CD4-positive, alpha-beta T cell treated with Interleukin-17A for 1 hour (primary cell): ENCODE measurements around the gene ATP6V0B.

Source experiments
- DNase-seq: peaks from one replicate; pipeline ENCODE4 v3.0.0-alpha.2; 2020

The ATP6V0B gene

GRCh38 chr1:43985984-43986595, 11.3 kb downstream of the ATP6V0B start:
- DNase-seq = no peak

DNA sequence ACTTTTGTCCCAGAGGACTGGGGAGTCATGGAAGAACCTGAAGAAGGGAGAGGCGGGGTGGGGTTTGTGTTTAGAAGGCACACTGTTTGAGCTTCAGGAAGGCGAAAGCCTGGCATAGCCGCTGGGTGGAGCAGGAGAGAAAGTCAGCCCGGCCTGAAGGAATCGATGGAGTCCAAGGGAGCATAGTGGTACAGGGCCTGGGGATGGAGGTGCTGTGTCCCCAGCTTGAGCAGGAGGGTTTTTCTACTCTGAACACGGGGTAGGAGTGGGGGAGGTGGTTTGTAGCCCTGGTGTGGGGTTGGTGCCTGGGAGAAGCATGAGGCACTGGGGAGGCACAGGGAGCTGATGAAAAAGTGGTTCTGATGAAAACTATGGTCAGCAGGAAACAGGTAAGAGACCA, 12.0 kb downstream of the ATP6V0B start:
- DNase-seq = no peak

GRCh38 chr1:43987159-43987902, 12.6 kb downstream of the ATP6V0B start:
- DNase-seq = no peak

GRCh38 chr1:43990271-43991199, 15.8 kb downstream of the ATP6V0B start:
- no peak for DNase-seq

DNA sequence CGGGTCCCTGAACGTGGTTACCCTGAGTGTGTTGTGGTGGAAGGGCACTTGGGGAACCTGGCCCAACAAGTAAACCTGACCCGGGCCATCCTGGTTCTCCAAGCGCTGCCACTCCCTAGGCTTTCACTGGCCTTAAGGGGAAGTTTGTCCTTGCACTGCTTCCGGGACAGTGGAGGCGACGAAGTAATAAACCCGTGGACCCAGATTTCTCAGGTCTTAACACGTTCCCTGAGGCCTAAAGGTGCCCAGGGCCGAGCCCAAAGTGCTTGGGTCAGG, 16.4 kb downstream of the ATP6V0B start:
- DNase-seq = no peak

- DNase-seq = peak; percentile 82
These were observed 16.9 kb downstream of the ATP6V0B start, which contains the start of gene CCDC24 for GRCh38 chr1:43991476-43992231. TSS of gene CCDC24 (plus strand) at chr1:43991599. CDS start at chr1:43991879, 280 bp downstream.

DNA sequence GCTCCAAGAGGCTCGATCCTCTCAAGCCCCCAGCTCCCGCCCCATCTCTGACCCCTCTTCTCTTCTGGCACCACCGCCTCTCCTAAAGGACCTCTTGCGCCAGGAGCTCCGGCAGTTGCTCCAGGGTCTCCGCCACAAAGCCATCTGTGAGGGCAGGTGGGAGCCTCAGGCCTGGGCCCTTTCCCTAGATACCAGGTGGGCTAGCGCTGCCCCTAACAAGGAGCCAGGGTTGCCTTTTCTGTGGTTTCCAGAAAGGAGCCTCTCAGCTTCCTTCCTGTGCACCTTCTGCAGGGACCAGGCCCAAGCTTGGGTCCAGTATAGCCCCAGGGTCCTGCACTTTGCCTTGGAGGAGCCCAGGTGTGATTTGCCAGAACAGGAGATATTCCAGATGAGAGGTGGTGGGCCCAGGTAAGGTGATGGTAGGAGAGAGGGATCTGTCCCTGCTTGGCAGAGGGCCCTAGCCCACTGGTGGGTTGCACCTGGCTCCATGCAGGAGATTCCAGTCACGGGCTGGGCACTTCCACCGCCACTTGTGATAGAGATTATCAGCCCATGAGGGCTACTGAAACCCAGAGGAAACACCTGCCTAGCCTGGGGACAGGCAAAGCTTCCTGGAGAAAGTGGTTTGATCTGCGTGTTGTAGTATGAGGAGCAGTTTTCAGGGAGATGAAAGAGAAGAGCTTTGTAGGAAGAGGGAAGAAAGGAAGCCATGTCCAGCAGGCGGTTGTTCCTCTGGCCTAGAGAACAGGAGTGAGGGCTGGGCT, 17.7 kb downstream of the ATP6V0B start:
- DNase-seq = no peak

DNA sequence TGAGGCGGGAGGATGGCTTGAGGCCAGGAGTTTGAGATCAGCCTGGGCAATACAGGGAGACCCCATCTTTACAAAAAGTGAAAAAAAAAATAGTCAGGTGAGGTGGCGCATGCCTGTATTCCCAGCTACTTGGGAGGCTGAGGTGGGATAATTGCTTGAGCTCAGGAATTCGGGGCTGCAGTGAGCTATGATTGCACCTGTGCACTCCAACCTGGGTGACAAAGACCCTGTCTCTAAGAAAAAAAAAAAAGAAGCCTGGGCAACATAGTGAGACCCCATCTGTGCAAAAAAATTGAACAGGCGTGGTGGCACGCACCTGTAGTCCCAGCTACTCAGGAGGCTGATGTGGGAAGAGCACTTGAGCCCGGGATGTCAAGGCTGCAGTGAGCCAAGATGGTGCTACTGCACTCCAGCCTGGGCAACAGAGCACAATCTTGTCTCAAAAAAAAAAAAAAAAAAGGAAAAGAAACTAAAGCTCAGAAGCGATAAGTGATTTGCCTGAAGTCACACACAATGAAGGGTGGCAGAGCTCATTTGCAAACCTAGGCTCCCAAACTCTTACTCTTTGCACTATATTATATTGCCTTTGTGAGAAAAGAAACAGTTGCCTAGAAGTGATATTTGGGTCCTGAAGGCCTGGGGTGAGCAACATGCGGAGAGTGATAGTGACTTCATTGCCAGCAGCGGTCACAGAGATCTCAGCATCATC, 18.6 kb downstream of the ATP6V0B start:
- DNase-seq = no peak

GRCh38 chr1:43994071-43994470, 19.3 kb downstream of the ATP6V0B start:
- DNase-seq = no peak

DNA sequence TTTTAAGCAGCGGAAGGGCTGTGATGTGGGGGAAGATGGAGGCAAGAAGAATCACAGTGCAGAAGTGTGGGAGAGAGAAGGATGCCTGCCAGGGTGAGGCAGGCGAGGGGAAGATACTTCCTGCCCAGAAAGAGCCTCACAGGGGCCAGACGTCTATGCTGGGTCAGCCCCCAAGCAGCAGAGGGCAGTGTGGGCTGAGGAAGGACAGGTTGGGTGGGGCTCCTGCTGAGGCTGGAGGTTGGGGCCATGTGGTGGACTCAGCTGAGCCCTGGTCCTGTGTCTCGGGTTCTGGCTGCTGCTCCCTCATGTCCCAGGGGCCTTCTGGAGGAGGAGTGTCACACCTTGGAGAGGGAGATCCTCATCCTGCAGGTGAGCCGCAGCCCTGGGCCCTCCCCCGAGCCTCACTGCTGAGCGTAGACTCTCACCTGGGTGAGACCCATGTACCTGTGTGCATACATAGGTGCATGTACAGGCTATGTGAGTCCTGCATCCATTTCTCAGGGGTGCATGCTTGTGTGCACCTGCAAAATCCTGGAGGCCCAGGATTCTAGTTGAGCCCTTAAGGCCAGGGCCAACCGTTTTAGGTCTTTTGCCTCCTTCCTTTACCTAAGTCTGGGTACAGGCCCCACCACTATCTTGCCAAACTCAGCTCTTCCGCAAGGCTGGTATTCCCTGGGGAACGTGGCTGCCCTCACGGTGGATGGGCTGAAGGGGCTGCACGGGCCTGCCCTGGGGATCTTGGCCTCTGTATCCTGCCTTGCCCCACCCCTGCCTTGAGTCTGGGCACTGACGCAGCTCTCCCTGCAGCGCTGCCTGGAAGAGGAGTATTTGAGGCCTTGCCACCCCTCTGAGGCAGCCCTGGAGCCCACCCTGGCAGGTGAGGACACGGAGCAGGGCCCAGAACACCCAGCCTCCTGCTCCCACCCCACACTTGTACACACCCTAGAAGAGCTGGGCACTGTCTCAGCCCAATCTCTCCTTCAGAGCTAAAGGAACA, 20.3 kb downstream of the ATP6V0B start:
- DNase-seq = no peak

DNA sequence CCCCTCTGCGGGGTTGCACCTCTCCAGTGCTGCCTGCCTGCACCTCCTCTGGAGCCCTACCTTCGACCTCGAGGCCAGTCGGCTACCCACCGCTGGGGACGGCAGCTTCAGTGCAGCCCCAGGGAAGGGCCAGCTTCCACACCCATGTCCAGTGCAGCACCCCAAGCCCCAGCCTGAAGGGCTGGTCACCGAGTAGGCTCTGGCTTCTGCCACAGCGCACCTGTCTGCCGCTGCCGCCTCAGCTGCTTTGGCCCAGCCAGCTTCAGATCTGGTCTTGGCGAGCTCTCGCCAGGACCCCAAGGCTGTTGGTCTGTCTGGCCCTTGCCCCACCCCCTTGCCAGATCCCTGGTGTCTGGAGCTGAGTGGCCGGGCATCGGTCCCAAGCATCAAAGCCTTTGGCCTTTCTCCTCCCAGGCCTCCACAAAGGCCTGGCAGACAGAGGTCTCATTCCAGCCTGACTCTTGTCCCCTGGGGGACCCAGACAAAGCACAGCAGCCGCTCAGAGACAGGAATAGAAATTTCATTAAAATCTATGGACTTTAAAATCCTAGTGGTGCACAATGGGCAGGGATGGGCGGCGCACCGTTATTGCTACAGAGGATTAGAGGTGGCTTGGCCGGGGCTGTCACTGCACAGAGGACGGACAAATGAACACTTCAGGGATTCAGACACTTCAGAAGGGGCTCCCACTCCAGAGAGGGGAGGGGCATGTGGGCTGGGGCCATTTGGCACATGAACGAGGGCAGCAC, 21.4 kb downstream of the ATP6V0B start:
- no peak for DNase-seq

DNA sequence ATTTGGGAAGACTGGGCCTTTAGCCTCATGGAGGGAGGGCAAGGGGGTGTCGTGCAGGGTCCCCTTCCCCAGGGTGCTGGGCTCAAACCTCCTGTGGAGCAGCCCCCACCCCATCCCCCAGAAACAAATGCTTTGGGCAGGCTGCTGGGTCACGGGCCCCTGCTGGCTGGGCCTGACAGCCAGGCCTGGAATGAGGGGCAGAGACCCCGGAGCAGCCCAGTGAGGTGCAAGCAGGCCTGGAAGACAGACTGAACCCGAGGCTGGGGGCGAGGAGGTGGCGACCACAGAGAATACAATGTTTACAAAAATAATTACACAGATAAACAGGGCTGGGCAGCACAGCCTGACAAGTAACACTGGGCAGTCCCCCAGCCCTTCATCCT, 22.0 kb downstream of the ATP6V0B start:
- DNase-seq = no peak

DNA sequence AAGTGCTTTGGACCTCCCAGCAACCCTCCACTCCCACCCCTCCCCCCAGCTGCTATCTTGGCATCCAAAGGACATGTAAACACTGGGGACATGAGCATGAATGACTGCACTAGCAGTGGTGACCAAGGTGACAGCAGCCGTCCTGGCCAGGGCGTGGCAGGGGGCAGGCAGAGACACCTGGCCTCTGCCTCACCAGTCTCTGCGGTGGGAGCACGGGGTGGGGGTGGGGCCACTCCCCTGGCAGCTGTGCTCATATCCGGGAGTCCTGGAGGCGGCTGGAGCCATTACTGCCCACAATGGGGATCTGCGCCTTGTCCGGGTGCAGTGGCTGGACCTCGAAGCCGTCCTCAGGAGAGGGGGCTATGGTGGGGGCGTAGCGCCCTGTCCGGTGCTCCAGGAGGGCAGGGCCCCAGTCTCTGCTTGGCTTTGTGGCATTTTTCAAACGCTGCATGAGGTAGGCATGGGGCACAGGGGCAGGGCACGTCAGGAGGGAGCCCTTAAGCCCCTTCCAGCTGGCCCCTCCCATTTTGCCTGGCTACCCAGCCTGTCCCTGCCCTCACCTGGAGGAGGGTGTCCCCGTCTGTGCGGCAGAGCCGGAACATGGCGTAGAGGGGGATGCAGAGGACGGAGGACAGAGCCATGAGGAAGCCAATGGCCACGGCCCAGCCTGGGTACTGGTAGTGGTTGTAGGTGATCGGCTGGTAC, 22.7 kb downstream of the ATP6V0B start:
- DNase-seq = no peak

GRCh38 chr1:43998000-43998378, 23.2 kb downstream of the ATP6V0B start:
- DNase-seq = no peak

- no peak for DNase-seq
These were observed 24.7 kb downstream of the ATP6V0B start for GRCh38 chr1:43999455-43999854.

DNA sequence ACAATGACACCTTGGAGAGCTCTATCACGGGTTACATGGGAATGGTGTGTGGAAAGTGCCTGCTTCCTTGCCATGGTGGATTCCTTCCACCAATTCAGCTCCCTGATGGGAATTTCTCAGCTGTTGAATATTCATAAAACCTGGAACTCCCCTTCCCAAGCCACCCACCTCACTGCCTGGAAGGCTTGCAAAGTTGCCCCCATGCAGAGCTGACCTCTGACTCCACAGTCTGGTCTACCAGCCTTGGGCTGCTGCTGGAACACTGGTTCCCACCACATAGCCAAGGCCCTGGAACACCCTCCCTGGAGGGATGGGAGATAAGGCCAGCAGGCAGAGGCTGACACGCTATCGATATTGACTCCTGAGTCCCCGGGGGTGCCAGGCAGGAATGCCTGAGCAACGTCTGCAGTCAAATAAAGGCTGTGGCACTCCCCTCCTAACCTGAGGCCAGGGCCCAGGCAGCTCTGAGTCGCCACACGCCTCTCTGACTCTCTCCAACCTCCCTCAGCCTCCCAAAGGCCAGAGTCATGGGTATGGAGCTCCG, 25.4 kb downstream of the ATP6V0B start:
- DNase-seq = no peak

- no peak for DNase-seq
These were observed 27.4 kb downstream of the ATP6V0B start for GRCh38 chr1:44002165-44002564.

DNA sequence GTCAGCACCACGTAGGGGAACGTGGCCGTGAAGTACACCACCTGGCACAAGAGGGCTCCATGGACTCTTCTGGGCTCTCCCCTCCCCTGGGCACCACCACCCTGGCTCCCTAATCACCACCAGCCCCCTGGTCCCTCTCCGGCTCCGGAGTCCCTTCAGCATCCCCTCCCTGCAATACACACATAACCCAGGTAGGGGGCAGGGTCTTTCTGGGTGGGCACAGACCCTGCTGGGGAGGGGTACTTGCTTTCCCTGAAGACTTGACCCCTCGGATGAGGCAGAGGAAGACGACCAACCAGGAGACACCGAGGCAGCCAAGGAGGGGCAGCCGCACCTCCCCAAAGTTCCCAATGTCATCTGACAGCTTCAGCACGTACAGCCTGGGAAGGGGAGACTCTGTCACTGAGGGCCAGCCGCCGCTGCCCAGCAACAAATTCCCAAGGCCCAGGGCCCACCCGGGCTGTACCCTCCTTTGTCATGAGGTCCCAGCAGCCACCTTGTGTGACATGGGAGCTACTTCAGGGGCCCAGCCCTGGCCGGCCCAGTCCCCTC, 27.9 kb downstream of the ATP6V0B start:
- DNase-seq = no peak
